Breast epithelium (tissue), 3 donors: ENCODE measurements around the gene SLC25A46.
"Not testable (repeated sequence)": the region's sequence is repeated elsewhere in the genome, so short reads cannot be mapped to it uniquely, and the experiment has no call there.

Source experiments
- POLR2A ChIP-seq: fragments of 450-650 bp; IDR thresholded peaks from one replicate; pipeline ENCODE4 v1.6.1; 2016; ENCODE audit warnings: antibody characterized with exemption, mild to moderate bottlenecking, moderate library complexity
- TF ChIP-seq, protein P1 (sequence below), 3 donors: fragments of 450-650 bp; IDR thresholded peaks; one replicate each; pipeline ENCODE4 v1.5.1; 2016 to 2017; ENCODE audit warnings: antibody characterized with exemption in 3 of 3, mild to moderate bottlenecking in 3 of 3, moderate library complexity in 3 of 3

DNA sequence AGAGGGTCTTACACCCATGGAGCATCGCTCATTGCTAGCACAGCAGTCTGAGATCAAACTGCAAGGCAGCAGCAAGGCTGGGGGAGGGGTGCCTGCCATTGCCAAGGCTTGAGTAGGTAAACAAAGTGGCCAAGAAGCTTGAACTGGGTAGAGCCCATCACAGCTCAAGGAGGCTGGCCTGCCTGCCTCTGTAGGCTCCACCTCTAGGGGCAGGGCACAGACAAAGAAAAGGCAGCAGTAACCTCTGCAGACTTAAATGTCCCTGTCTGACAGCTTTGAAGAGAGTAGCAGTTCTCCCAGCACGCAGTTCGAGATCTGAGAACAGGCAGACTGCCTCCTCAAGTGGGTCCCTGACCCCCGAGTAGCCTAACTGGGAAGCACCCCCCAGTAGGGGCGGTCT lies 46.1 kb upstream of the SLC25A46 start:
- not testable (repeated sequence) for TF ChIP-seq POLR2A
- TF ChIP-seq, protein P1, sequence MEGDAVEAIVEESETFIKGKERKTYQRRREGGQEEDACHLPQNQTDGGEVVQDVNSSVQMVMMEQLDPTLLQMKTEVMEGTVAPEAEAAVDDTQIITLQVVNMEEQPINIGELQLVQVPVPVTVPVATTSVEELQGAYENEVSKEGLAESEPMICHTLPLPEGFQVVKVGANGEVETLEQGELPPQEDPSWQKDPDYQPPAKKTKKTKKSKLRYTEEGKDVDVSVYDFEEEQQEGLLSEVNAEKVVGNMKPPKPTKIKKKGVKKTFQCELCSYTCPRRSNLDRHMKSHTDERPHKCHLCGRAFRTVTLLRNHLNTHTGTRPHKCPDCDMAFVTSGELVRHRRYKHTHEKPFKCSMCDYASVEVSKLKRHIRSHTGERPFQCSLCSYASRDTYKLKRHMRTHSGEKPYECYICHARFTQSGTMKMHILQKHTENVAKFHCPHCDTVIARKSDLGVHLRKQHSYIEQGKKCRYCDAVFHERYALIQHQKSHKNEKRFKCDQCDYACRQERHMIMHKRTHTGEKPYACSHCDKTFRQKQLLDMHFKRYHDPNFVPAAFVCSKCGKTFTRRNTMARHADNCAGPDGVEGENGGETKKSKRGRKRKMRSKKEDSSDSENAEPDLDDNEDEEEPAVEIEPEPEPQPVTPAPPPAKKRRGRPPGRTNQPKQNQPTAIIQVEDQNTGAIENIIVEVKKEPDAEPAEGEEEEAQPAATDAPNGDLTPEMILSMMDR (IDR thresholded peaks at IDR 0.05): not testable (repeated sequence)
